NCI-H774 (cell line): ENCODE data around the gene MELK.

Source experiments
- DNase-seq: peaks from one replicate; lab custom pipeline; 2025; lab: John Stamatoyannopoulos, UW

The MELK gene

GRCh38 chr9:36676091-36676490 is 103.4 kb downstream of the MELK start:
- no peak for DNase-seq

GRCh38 chr9:36676778-36677485 is 104.2 kb downstream of the MELK start:
- DNase-seq = no peak

GRCh38 chr9:36677611-36678010 is 104.9 kb downstream of the MELK start:
- peak; percentile 7 for DNase-seq

GRCh38 chr9:36679710-36680109 is 107.0 kb downstream of the MELK start:
- no peak for DNase-seq

- no peak for DNase-seq
These were observed 113.8 kb downstream of the MELK start for GRCh38 chr9:36686471-36686870.

GRCh38 chr9:36690412-36691168 is 117.9 kb downstream of the MELK start:
- no peak for DNase-seq

GRCh38 chr9:36691671-36692070 is 119.0 kb downstream of the MELK start:
- DNase-seq = no peak

- DNase-seq = no peak
These were observed 126.3 kb downstream of the MELK start for GRCh38 chr9:36698984-36699383.

- no peak for DNase-seq
These were observed 131.5 kb downstream of the MELK start for GRCh38 chr9:36704148-36704547.

GRCh38 chr9:36713515-36714490 is 141.1 kb downstream of the MELK start:
- DNase-seq = no peak

GRCh38 chr9:36716496-36716895 is 143.8 kb downstream of the MELK start:
- no peak for DNase-seq

- DNase-seq = no peak
These were observed 144.6 kb downstream of the MELK start for GRCh38 chr9:36717276-36717675.

GRCh38 chr9:36718612-36719011 is 145.9 kb downstream of the MELK start:
- DNase-seq = no peak

GRCh38 chr9:36720043-36720442 is 147.3 kb downstream of the MELK start:
- DNase-seq = no peak

GRCh38 chr9:36721846-36722588 is 149.3 kb downstream of the MELK start:
- DNase-seq = no peak

- DNase-seq = no peak
These were observed 153.2 kb downstream of the MELK start for GRCh38 chr9:36725777-36726356.
